ENCODE data around the gene NDUFC1. TPM values are rescaled to one million over a fixed set of nuclear protein-coding genes. Genes with fewer than 3 reads are reported as not detected.

Gene NDUFC1
- polyA plus RNA-seq (2012; ENCODE audit: insufficient read length, low read depth) = 60.7 TPM

DNA sequence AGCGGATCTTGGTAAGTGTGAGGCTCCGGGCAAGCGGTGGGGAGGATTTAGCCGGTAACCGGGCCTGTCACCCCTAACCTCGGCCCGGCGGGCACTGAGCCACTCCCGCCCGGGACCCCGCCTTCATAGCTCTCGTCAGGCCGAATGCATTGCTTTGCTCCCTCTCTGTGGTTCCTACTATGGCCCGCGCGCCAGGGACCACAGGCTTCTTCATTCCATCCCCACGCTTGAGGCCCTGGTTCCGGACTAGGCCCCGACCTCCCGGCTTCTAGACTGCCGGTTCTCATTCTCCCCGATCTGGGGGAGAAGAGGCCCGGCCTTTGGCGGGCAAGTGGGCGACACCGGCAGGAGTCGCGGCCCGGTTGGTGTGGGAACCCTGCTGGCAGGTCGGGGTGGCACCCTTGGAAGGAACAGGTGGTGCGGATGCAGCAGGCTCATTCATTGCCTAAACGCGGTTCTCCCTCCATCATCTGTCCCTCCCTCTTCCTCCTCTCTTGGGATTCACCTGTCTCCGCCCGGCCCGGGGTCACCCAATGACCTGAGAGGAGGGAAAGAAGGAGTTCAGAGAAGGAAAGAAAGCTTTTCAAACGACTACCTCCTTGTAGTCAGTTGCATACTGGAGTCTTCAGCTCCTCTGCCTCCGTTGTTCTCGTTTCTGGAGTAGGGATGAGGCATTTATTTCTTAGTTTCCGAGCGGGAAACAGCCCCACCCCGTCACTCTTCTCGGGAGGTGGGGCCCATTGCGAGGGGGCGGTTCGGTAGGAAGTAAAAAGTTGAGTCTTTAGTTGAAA, at the start of gene NDUFC1:
TSS of gene NDUFC1 (minus strand) at position 657 of the 791 bp plus-strand sequence. CDS start 6,679 bp downstream, outside the sequence.
- TF ChIP-seq, protein P1, sequence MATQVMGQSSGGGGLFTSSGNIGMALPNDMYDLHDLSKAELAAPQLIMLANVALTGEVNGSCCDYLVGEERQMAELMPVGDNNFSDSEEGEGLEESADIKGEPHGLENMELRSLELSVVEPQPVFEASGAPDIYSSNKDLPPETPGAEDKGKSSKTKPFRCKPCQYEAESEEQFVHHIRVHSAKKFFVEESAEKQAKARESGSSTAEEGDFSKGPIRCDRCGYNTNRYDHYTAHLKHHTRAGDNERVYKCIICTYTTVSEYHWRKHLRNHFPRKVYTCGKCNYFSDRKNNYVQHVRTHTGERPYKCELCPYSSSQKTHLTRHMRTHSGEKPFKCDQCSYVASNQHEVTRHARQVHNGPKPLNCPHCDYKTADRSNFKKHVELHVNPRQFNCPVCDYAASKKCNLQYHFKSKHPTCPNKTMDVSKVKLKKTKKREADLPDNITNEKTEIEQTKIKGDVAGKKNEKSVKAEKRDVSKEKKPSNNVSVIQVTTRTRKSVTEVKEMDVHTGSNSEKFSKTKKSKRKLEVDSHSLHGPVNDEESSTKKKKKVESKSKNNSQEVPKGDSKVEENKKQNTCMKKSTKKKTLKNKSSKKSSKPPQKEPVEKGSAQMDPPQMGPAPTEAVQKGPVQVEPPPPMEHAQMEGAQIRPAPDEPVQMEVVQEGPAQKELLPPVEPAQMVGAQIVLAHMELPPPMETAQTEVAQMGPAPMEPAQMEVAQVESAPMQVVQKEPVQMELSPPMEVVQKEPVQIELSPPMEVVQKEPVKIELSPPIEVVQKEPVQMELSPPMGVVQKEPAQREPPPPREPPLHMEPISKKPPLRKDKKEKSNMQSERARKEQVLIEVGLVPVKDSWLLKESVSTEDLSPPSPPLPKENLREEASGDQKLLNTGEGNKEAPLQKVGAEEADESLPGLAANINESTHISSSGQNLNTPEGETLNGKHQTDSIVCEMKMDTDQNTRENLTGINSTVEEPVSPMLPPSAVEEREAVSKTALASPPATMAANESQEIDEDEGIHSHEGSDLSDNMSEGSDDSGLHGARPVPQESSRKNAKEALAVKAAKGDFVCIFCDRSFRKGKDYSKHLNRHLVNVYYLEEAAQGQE (IDR thresholded peaks at IDR 0.05; ENCODE audit: insufficient read depth in 1 of 2, low read depth in 2 of 2, low read length in 2 of 2) = no peak
- TF ChIP-seq TAF1 (IDR thresholded peaks at IDR 0.05; ENCODE audit: borderline replicate concordance, insufficient read depth, low read length) = peak; percentile 35; the same call in 1 of the 2 replicates
- peak; percentile 54; the same call in 1 of the 2 replicates for TF ChIP-seq SIN3A (IDR thresholded peaks at IDR 0.05; ENCODE audit: borderline replicate concordance, insufficient read depth, low read length)
- TF ChIP-seq POLR2AphosphoS5 (IDR thresholded peaks at IDR 0.05; ENCODE audit: low read depth, low read length) = peak; percentile 63; the same call in 1 of the 2 replicates

DNA sequence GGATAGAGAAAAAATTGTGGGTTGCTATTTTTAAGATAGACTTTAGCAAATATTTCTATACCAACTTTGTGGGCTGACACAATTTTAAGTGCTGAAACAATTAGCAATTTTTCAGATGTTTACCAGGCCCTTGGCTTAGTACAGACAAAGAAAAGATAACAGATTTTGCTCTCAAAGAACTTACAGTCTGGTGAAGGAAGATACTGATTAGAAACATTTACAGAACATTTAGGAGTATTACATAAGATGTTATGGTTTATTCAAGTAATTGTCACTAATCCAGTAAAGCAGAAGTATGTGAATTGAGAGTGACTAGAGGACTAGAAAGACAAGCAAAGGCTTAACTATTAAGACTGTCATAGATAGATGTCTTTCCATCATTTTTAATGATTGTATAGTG, 35.3 kb upstream of the NDUFC1 start:
- TF ChIP-seq, protein P1 (IDR thresholded peaks at IDR 0.05; ENCODE audit: insufficient read depth in 1 of 2, low read depth in 2 of 2, low read length in 2 of 2) = no peak
- no peak for TF ChIP-seq SIN3A (IDR thresholded peaks at IDR 0.05; ENCODE audit: borderline replicate concordance, insufficient read depth, low read length)
- TF ChIP-seq FOXP2 (optimal IDR thresholded peaks at IDR 0.05; ENCODE audit: borderline replicate concordance, extremely low read depth, extremely low read length, insufficient read depth) = no peak
- no peak for TF ChIP-seq TAF1 (IDR thresholded peaks at IDR 0.05; ENCODE audit: borderline replicate concordance, insufficient read depth, low read length)
- no peak for TF ChIP-seq POLR2AphosphoS5 (IDR thresholded peaks at IDR 0.05; ENCODE audit: low read depth, low read length)

DNA sequence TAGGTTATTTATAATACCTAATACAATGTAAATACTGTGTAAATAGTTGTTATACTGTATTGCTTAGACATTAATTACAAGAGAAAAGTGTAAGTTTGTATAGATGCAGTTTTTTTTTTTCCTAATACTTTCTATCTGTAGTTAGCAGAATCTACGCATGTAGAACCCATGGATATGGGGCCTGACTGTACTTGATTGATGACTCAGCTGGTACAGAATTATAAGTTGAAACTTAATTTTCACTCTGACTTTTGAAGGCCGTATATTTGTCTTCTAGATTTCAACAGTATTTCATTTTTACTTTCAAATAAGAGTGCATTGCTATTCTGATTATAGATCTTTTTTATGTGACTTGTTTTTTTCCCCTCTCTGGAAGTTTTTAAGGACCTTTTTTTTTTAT, 30.8 kb upstream of the NDUFC1 start:
- TF ChIP-seq FOXP2 (optimal IDR thresholded peaks at IDR 0.05; ENCODE audit: borderline replicate concordance, extremely low read depth, extremely low read length, insufficient read depth) = no peak
- TF ChIP-seq SIN3A (IDR thresholded peaks at IDR 0.05; ENCODE audit: borderline replicate concordance, insufficient read depth, low read length) = no peak
- no peak for TF ChIP-seq POLR2AphosphoS5 (IDR thresholded peaks at IDR 0.05; ENCODE audit: low read depth, low read length)
- TF ChIP-seq TAF1 (IDR thresholded peaks at IDR 0.05; ENCODE audit: borderline replicate concordance, insufficient read depth, low read length) = no peak
- TF ChIP-seq, protein P1 (IDR thresholded peaks at IDR 0.05; ENCODE audit: insufficient read depth in 1 of 2, low read depth in 2 of 2, low read length in 2 of 2) = no peak

DNA sequence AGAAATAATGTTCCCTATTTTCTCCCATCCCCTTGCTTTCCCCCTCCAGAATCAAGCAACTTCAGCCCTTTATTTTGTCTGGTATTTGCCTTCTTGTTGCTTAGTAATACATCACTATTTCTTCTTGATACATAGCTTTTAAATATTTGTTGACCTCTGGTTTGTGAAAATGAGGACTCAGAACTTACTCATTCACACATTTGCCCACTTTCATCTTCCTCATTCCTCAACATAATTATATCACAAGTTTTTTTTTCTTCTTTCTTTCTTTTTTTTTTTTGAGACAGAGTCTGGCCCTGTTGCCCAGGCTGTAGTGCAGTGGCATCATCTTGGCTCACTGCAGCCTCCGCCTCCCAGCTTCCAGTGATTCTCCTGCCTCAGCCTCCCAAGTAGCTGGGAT, 28.9 kb upstream of the NDUFC1 start:
- TF ChIP-seq SIN3A (IDR thresholded peaks at IDR 0.05; ENCODE audit: borderline replicate concordance, insufficient read depth, low read length) (no peak), FOXP2 (optimal IDR thresholded peaks at IDR 0.05; ENCODE audit: borderline replicate concordance, extremely low read depth, extremely low read length, insufficient read depth) (no peak), POLR2AphosphoS5 (IDR thresholded peaks at IDR 0.05; ENCODE audit: low read depth, low read length) (no peak)

DNA sequence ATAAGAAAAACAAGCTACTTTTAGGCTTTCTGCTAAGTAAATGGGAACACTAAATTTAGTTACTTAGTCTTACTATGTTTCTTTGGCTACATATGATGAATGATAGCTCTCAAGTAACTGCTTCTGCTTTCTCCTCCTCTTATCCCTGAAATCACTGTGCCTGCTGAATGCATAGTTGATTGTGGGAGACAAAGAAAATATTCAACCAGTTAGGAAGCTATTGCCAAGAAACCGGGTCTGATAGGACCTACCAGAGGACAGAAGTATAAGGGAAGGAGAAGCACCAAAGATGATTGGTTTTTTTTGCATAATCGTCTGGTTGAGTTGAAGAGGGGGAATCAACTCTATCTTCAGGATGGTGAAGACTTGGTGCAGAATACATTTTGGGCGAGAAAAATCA, 28.0 kb upstream of the NDUFC1 start:
- TF ChIP-seq, protein P1 (IDR thresholded peaks at IDR 0.05; ENCODE audit: insufficient read depth in 1 of 2, low read depth in 2 of 2, low read length in 2 of 2) = no peak
- TF ChIP-seq SIN3A (IDR thresholded peaks at IDR 0.05; ENCODE audit: borderline replicate concordance, insufficient read depth, low read length) (no peak), FOXP2 (optimal IDR thresholded peaks at IDR 0.05; ENCODE audit: borderline replicate concordance, extremely low read depth, extremely low read length, insufficient read depth) (no peak), POLR2AphosphoS5 (IDR thresholded peaks at IDR 0.05; ENCODE audit: low read depth, low read length) (no peak), TAF1 (IDR thresholded peaks at IDR 0.05; ENCODE audit: borderline replicate concordance, insufficient read depth, low read length) (no peak)

Data from PFSK-1 (cell line).